Measurements from ENCODE around the gene GNG12.

DNA sequence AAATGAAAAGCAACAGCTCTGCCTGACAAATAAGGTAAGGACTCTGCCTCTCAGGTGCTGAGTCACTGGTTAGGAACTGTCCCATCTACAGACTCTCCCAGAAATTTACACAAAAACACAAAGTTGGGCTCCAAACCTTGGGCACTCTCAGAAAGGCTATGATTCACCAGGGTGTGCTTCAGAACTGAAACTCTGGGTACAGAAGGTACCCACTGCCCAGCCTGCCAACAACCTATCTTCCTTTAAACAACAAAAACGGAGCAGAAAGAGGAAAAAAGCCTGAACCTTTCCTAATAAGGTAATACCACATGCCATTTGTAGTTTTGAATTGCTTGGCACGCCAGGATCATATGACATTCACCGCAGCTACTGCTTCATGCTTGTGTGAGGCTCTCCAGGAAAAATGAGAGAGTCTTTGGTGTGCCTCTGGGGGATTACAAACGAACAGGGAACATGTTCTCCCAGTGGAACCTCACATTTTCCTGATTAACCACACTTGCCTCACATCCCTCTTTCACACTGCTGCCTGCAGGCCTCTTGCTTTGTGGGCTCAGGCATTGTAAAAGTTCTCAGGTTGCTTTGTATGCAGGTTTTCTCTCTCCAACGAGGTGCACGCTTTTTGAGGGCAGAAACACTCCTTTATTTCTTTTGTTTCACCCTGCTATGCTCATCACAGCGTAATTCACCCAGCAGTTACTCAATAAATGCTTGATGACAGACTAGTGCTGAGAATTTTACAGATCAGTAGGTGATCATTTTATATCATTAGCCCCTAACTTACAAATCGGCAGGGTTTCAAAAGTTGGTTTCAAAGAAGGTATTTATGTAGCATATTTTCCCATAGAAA, 83.2 kb downstream of the GNG12 start:
- TF ChIP-seq, protein P1, sequence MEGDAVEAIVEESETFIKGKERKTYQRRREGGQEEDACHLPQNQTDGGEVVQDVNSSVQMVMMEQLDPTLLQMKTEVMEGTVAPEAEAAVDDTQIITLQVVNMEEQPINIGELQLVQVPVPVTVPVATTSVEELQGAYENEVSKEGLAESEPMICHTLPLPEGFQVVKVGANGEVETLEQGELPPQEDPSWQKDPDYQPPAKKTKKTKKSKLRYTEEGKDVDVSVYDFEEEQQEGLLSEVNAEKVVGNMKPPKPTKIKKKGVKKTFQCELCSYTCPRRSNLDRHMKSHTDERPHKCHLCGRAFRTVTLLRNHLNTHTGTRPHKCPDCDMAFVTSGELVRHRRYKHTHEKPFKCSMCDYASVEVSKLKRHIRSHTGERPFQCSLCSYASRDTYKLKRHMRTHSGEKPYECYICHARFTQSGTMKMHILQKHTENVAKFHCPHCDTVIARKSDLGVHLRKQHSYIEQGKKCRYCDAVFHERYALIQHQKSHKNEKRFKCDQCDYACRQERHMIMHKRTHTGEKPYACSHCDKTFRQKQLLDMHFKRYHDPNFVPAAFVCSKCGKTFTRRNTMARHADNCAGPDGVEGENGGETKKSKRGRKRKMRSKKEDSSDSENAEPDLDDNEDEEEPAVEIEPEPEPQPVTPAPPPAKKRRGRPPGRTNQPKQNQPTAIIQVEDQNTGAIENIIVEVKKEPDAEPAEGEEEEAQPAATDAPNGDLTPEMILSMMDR (IDR thresholded peaks at IDR 0.05): no peak
- TF ChIP-seq, protein P2, sequence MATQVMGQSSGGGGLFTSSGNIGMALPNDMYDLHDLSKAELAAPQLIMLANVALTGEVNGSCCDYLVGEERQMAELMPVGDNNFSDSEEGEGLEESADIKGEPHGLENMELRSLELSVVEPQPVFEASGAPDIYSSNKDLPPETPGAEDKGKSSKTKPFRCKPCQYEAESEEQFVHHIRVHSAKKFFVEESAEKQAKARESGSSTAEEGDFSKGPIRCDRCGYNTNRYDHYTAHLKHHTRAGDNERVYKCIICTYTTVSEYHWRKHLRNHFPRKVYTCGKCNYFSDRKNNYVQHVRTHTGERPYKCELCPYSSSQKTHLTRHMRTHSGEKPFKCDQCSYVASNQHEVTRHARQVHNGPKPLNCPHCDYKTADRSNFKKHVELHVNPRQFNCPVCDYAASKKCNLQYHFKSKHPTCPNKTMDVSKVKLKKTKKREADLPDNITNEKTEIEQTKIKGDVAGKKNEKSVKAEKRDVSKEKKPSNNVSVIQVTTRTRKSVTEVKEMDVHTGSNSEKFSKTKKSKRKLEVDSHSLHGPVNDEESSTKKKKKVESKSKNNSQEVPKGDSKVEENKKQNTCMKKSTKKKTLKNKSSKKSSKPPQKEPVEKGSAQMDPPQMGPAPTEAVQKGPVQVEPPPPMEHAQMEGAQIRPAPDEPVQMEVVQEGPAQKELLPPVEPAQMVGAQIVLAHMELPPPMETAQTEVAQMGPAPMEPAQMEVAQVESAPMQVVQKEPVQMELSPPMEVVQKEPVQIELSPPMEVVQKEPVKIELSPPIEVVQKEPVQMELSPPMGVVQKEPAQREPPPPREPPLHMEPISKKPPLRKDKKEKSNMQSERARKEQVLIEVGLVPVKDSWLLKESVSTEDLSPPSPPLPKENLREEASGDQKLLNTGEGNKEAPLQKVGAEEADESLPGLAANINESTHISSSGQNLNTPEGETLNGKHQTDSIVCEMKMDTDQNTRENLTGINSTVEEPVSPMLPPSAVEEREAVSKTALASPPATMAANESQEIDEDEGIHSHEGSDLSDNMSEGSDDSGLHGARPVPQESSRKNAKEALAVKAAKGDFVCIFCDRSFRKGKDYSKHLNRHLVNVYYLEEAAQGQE (IDR thresholded peaks at IDR 0.05; ENCODE audit: insufficient read depth in 1 of 2, low read depth in 2 of 2, low read length in 1 of 2): no peak

Data from Panc1 (cell line).